SU-DHL-6 (cell line): ENCODE results near the gene SREBF1.

Source experiments
- H2AFZ ChIP-seq: fragments of 200-600 bp; sonication (generic); 2 replicates; pipeline ENCODE4 v1.6.1; 2014; ENCODE audit warnings: low read depth, mild to moderate bottlenecking, moderate library complexity, mixed read lengths, antibody characterized with exemption, low read length; ENCODE audit not compliant: severe bottlenecking
- H3F3A ChIP-seq: fragments of 200-600 bp; shearing (Covaris generic); 2 replicates; pipeline ENCODE4 v1.6.0; 2016; ENCODE audit warnings: antibody characterized with exemption, mild to moderate bottlenecking; ENCODE audit not compliant: insufficient read depth
- H3K27ac ChIP-seq: fragments of 200-600 bp; sonication (generic); 2 replicates; pipeline ENCODE4 v1.5.1; 2016; ENCODE audit warnings: low read depth, mild to moderate bottlenecking, low read length, moderate library complexity, mixed read lengths
- H3K27me3 ChIP-seq: fragments of 200-600 bp; sonication (generic), shearing (Covaris generic); 2 replicates; pipeline ENCODE4 v1.6.0; 2014; ENCODE audit warnings: mild to moderate bottlenecking, low read length
- H3K36me3 ChIP-seq: fragments of 200-600 bp; sonication (generic); 2 replicates; pipeline ENCODE4 v1.6.1; 2014; ENCODE audit warnings: mild to moderate bottlenecking, low read length, mixed read lengths
- H3K4me2 ChIP-seq: fragments of 300-600, 200-600 bp; shearing (Covaris generic), sonication (generic); 2 replicates; pipeline ENCODE4 v1.6.0; 2014; ENCODE audit warnings: low read length, low read depth, mild to moderate bottlenecking; ENCODE audit not compliant: poor library complexity, severe bottlenecking
- H3K4me3 ChIP-seq: fragments of 200-600 bp; sonication (generic); 2 replicates; pipeline ENCODE4 v1.5.1; 2014; ENCODE audit warnings: antibody characterized with exemption, low read length, mild to moderate bottlenecking, mixed read lengths; ENCODE audit not compliant: insufficient read depth, poor library complexity, severe bottlenecking
- H3K79me2 ChIP-seq: fragments of 200-600 bp; sonication (generic); 2 replicates; pipeline ENCODE4 v1.6.1; 2014; ENCODE audit warnings: mild to moderate bottlenecking, low read length, moderate library complexity; ENCODE audit not compliant: insufficient read depth
- H3K9ac ChIP-seq: fragments of 200-600 bp; sonication (generic); 2 replicates; pipeline ENCODE4 v1.7.0; 2014; ENCODE audit warnings: mild to moderate bottlenecking, low read length
- H3K9me2 ChIP-seq: fragments of 200-600 bp; sonication (generic); replicated peaks from 2 replicates; pipeline ENCODE4 v1.6.1; 2014; ENCODE audit warnings: low read length; ENCODE audit not compliant: insufficient read depth
- H3K9me3 ChIP-seq: fragments of 200-600 bp; sonication (generic); 2 replicates; pipeline ENCODE4 v1.6.1; 2014; ENCODE audit warnings: low read length, mixed read lengths; ENCODE audit not compliant: insufficient read depth
- H4K20me1 ChIP-seq: fragments of 200-600 bp; sonication (generic); 2 replicates; pipeline ENCODE4 v1.6.1; 2014; ENCODE audit warnings: low read depth, mild to moderate bottlenecking, antibody characterized with exemption, low read length, moderate library complexity, mixed read lengths
- CTCF ChIP-seq: fragments of 200-600 bp; sonication (generic); IDR thresholded peaks from one replicate; pipeline ENCODE4 v1.5.1; 2017; ENCODE audit warnings: antibody characterized with exemption, mild to moderate bottlenecking, low read length, moderate library complexity; ENCODE audit not compliant: insufficient read depth, poor library complexity, severe bottlenecking
- EZH2phosphoT487 ChIP-seq: fragments of 200-600 bp; sonication (generic), shearing (Covaris generic); conservative IDR thresholded peaks from 2 replicates; pipeline ENCODE4 v1.6.1; 2018; ENCODE audit warnings: mild to moderate bottlenecking, antibody characterized with exemption, low read length, moderate library complexity, mixed read lengths

The SREBF1 gene

GRCh38 chr17:17844500-17844899 is 7.7 kb upstream of the SREBF1 start:
- H3K9me3 ChIP-seq, result no peaks in the 10 kb centered on the region
- H3K27me3 ChIP-seq, result no peaks in the 10 kb centered on the region
- no peak overlapping the region for H2AFZ ChIP-seq
- H4K20me1 ChIP-seq, result no peaks in the 10 kb centered on the region
- no peaks in the 10 kb centered on the region for H3K79me2 ChIP-seq
- no peak overlapping the region for H3K4me3 ChIP-seq
- H3K27ac ChIP-seq, result no peak overlapping the region
- no peak overlapping the region for H3K4me2 ChIP-seq
- H3K36me3 ChIP-seq, result no peaks in the 10 kb centered on the region
- H3K9ac ChIP-seq, result no peak overlapping the region
- no peaks in the 10 kb centered on the region for H3K9me2 ChIP-seq
- H3F3A ChIP-seq, result no peaks in the 10 kb centered on the region
- TF ChIP-seq CTCF, result no peak
- no peak for TF ChIP-seq EZH2phosphoT487

GRCh38 chr17:17844079-17844478 is 7.3 kb upstream of the SREBF1 start:
- Histone ChIP-seq H3K36me3 (no peaks in the 10 kb centered on the region), H3F3A (no peaks in the 10 kb centered on the region), H3K4me3 (no peak overlapping the region), H3K9ac (no peak overlapping the region), H2AFZ (no peak overlapping the region), H3K9me3 (no peaks in the 10 kb centered on the region), H3K27ac (no peak overlapping the region), H3K79me2 (no peaks in the 10 kb centered on the region), H3K9me2 (no peaks in the 10 kb centered on the region), H3K27me3 (no peaks in the 10 kb centered on the region), H4K20me1 (no peaks in the 10 kb centered on the region), H3K4me2 (no peak overlapping the region)
- TF ChIP-seq EZH2phosphoT487, result no peak
- TF ChIP-seq CTCF, result no peak

- TF ChIP-seq CTCF, result no peak
- no peak for TF ChIP-seq EZH2phosphoT487
- no peaks in the 10 kb centered on the region for H4K20me1 ChIP-seq
- no peaks in the 10 kb centered on the region for H3K79me2 ChIP-seq
- no peaks in the 10 kb centered on the region for H3K36me3 ChIP-seq
- H3K27me3 ChIP-seq, result no peaks in the 10 kb centered on the region
- H3K9ac ChIP-seq, result no peak overlapping the region
- no peaks in the 10 kb centered on the region for H3K9me3 ChIP-seq
- no peak overlapping the region for H3K4me3 ChIP-seq
- no peak overlapping the region for H3K27ac ChIP-seq
- no peaks in the 10 kb centered on the region for H3K9me2 ChIP-seq
- H3K4me2 ChIP-seq, result no peak overlapping the region
- 0 out of 2 replicates have a peak, but pooled peaks cover 6% of the 10 kb centered on the region for H3F3A ChIP-seq
- no peak overlapping the region for H2AFZ ChIP-seq
Observed at GRCh38 chr17:17843096-17843495, 6.3 kb upstream of the SREBF1 start.
